Measurements from ENCODE around the gene GNA14.

GNA14 gene

DNA sequence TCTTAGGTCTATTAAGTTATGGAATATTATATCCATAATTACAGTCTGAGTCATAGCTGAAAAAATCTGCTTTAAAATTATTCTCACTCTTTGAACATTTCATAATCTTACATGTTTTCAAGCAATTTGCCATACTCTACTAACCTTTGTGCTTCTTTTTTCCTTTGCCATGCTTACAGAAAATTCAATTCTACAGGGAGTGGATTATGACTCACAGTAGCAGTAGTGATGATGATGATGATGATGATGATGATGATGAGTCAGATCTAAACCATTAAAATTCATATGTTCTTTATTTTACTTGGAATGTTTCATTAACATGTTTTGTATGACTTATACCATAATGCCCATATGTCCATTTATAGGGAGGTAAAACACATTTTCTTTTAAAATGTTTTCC lies 263.7 kb downstream of the GNA14 start:
- no peak for FAIRE-seq

GRCh38 chr9:77375956-77376532 lies 272.1 kb downstream of the GNA14 start:
- no peak for FAIRE-seq

DNA sequence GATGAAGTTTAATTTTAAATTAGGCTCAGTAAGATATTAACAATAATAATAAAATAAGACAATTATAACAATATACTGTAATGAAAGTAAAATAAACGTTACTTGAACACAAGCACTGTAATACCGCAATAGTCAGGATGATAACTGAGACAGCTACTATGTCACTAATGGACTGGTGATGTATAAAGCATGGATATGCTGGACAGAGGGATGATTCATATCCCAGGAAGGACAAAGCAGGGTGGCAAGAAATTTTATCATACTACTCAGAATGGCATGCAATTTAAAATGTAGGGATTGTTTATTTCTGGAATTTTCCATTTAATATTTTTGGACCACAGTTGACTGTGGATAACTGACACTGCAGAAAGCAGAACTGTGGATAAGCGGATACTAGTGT lies 273.9 kb downstream of the GNA14 start:
- FAIRE-seq, result no peak
